ENCODE measurements around the gene PLXNA4.
A peak's percentile ranks its signal among the peaks of the same experiment; 100 is the strongest.

PLXNA4 gene

GRCh38 chr7:132345543-132346129, 230.6 kb downstream of the PLXNA4 start:
- no peak for DNase-seq

- no peak for DNase-seq
Measured at GRCh38 chr7:132345030-132345429, 231.2 kb downstream of the PLXNA4 start.

- no peak for DNase-seq
Measured at GRCh38 chr7:132343199-132343598, 233.1 kb downstream of the PLXNA4 start.

- no peak for DNase-seq
Measured at GRCh38 chr7:132337450-132338080, 238.7 kb downstream of the PLXNA4 start.

GRCh38 chr7:132336797-132337196, 239.5 kb downstream of the PLXNA4 start:
- DNase-seq, result no peak

GRCh38 chr7:132333301-132333700, 243.0 kb downstream of the PLXNA4 start:
- DNase-seq, result no peak

- DNase-seq, result peak; percentile 27
Measured at GRCh38 chr7:132328760-132329159, 247.5 kb downstream of the PLXNA4 start.

- no peak for DNase-seq
Measured at GRCh38 chr7:132328047-132328620, 248.1 kb downstream of the PLXNA4 start.

GRCh38 chr7:132326878-132327589, 249.2 kb downstream of the PLXNA4 start:
- DNase-seq, result no peak

- DNase-seq, result no peak
Measured at GRCh38 chr7:132322970-132323369, 253.3 kb downstream of the PLXNA4 start.

GRCh38 chr7:132321387-132321786, 254.9 kb downstream of the PLXNA4 start:
- no peak for DNase-seq

GRCh38 chr7:132319481-132319880, 256.8 kb downstream of the PLXNA4 start:
- no peak for DNase-seq

GRCh38 chr7:132318352-132319318, 257.6 kb downstream of the PLXNA4 start:
- peak; percentile 69 for DNase-seq

GRCh38 chr7:132317701-132318351, 258.4 kb downstream of the PLXNA4 start:
- no peak for DNase-seq

- DNase-seq, result no peak
Measured at GRCh38 chr7:132312531-132313055, 263.7 kb downstream of the PLXNA4 start.

- DNase-seq, result no peak
Measured at GRCh38 chr7:132311733-132312132, 264.5 kb downstream of the PLXNA4 start.

- no peak for DNase-seq
Measured at GRCh38 chr7:132309102-132309805, 267.0 kb downstream of the PLXNA4 start.

- no peak for DNase-seq
Measured at GRCh38 chr7:132307465-132307864, 268.8 kb downstream of the PLXNA4 start.

GRCh38 chr7:132300599-132301277, 275.5 kb downstream of the PLXNA4 start:
- DNase-seq, result no peak

- peak; percentile 71 for DNase-seq
Measured at GRCh38 chr7:132298790-132299189, 277.5 kb downstream of the PLXNA4 start.

GRCh38 chr7:132296820-132297219, 279.4 kb downstream of the PLXNA4 start:
- DNase-seq, result no peak
